ENCODE data around the gene POTEF. TPM values are rescaled to one million over a fixed set of nuclear protein-coding genes. Genes with fewer than 3 reads are reported as not detected.

Gene POTEF
- not detected in 2 replicates for total RNA-seq

GRCh38 chr2:130129120-130129829 is at the start of gene POTEF:
POTEF (minus strand) TSS chr2:130129222; CDS start chr2:130120515, 8,707 bp downstream.

GRCh38 chr2:130145006-130145414 is 16.0 kb upstream of the POTEF start, which contains the start of gene CCDC74B:
CCDC74B (minus strand) TSS chr2:130145112; CDS start chr2:130144996, 116 bp downstream.

Other genes with a start within 250 kb of the POTEF start
- gene RAB6C, start 149.6 kb downstream of the POTEF start, total RNA-seq: not detected in 2 replicates
- 6.2 and 6.9 TPM in 2 replicates for gene CCDC74B, start 15.9 kb upstream of the POTEF start, total RNA-seq
- 57.5 and 60.9 TPM in 2 replicates for gene SMPD4, start 52.4 kb upstream of the POTEF start, total RNA-seq
- 245 and 264 TPM in 2 replicates for gene MZT2B, start 53.0 kb upstream of the POTEF start, total RNA-seq
- not detected in 2 replicates for gene TUBA3E, start 69.2 kb upstream of the POTEF start, total RNA-seq
- gene IMP4, start 213.7 kb upstream of the POTEF start, total RNA-seq: 116 and 132 TPM in 2 replicates
- gene PTPN18, start 226.8 kb upstream of the POTEF start, total RNA-seq: 15.6 and 26.7 TPM in 2 replicates

Data from bronchus fibroblast of lung (primary cell).